ENCODE measurements around the gene XRCC4. TPM values are rescaled to one million over a fixed set of nuclear protein-coding genes. Genes with fewer than 3 reads are reported as not detected.

Gene XRCC4
- total RNA-seq, 1 donor from 2014 or later = 15.5 TPM

DNA sequence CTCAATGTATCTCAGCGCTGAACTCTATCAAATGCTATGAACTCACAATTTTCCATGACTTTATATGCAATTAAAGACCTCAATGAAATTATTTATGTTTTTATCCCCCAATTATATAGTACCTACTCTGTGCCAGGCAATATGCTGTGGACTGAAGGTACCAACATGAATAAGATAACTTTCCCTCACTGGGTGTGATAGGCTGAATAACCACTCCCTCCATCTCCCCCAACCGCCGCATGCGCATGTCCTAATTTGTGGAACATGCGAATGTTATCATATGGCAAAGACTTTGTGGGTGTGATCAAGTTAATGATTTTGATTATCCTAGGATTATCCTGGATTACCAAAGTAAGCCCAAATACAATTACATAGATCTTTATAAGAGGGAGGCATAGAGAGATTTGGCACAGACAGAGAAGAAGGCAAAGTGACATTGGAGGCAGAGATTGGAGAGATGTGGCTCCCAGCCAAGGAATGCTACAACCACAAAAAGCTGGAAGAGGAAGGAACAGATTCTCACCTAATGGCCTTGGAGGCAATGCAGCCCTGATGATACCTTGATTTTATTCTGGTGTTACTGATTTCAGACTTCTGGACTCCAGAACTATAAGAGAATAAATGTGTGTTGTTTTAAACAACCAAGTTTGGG is 245.1 kb downstream of the XRCC4 start:
- DNase-seq (ENCODE audit: low read depth) = no peak
- Mint-ChIP-seq H3K9me3 (ENCODE audit: unreplicated experiment) (no peaks in the 10 kb centered on the region), H3K27ac (ENCODE audit: unreplicated experiment) (no peak overlapping the region), H3K36me3 (ENCODE audit: low read depth, unreplicated experiment) (no peaks in the 10 kb centered on the region), H3K4me1 (ENCODE audit: low read depth, unreplicated experiment) (peaks cover 6% of the 10 kb centered on the region), H3K4me3 (ENCODE audit: unreplicated experiment) (no peak overlapping the region), H3K27me3 (ENCODE audit: low read depth, unreplicated experiment) (no peaks in the 10 kb centered on the region)
- no peak overlapping the region for H3K27ac ChIP-seq (ENCODE audit: low read depth, low read length)
- no peak overlapping the region for H3K9ac ChIP-seq (ENCODE audit: low read length)
- H3K79me2 ChIP-seq (ENCODE audit: insufficient read depth, low read length) = no peaks in the 10 kb centered on the region
- no peaks in the 10 kb centered on the region for H3K27me3 ChIP-seq (ENCODE audit: insufficient read depth, low read length)
- H3K9me3 ChIP-seq (ENCODE audit: insufficient read depth, low read depth, low read length) = no peaks in the 10 kb centered on the region
- TF ChIP-seq, protein P1, sequence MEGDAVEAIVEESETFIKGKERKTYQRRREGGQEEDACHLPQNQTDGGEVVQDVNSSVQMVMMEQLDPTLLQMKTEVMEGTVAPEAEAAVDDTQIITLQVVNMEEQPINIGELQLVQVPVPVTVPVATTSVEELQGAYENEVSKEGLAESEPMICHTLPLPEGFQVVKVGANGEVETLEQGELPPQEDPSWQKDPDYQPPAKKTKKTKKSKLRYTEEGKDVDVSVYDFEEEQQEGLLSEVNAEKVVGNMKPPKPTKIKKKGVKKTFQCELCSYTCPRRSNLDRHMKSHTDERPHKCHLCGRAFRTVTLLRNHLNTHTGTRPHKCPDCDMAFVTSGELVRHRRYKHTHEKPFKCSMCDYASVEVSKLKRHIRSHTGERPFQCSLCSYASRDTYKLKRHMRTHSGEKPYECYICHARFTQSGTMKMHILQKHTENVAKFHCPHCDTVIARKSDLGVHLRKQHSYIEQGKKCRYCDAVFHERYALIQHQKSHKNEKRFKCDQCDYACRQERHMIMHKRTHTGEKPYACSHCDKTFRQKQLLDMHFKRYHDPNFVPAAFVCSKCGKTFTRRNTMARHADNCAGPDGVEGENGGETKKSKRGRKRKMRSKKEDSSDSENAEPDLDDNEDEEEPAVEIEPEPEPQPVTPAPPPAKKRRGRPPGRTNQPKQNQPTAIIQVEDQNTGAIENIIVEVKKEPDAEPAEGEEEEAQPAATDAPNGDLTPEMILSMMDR (IDR thresholded peaks at IDR 0.05; ENCODE audit: insufficient read depth, low read depth, low read length) = no peak
- TF ChIP-seq EZH2 (IDR thresholded peaks at IDR 0.05; ENCODE audit: insufficient read depth, low read length) = no peak
- no peak overlapping the region for H3K4me2 ChIP-seq (ENCODE audit: low read length)
- H3K4me3 ChIP-seq (ENCODE audit: insufficient read depth, low read depth, low read length) = no peak overlapping the region
- no peaks in the 10 kb centered on the region for H4K20me1 ChIP-seq (ENCODE audit: insufficient read depth, low read length)
- peak; percentile 34 for FAIRE-seq
- no peak overlapping the region for H2AFZ ChIP-seq (ENCODE audit: low read depth, low read length)
- no peaks in the 10 kb centered on the region for H3K36me3 ChIP-seq (ENCODE audit: insufficient read depth, low read length)
- no peaks in the 10 kb centered on the region for H3K4me1 ChIP-seq (ENCODE audit: insufficient read depth, low read length)

DNA sequence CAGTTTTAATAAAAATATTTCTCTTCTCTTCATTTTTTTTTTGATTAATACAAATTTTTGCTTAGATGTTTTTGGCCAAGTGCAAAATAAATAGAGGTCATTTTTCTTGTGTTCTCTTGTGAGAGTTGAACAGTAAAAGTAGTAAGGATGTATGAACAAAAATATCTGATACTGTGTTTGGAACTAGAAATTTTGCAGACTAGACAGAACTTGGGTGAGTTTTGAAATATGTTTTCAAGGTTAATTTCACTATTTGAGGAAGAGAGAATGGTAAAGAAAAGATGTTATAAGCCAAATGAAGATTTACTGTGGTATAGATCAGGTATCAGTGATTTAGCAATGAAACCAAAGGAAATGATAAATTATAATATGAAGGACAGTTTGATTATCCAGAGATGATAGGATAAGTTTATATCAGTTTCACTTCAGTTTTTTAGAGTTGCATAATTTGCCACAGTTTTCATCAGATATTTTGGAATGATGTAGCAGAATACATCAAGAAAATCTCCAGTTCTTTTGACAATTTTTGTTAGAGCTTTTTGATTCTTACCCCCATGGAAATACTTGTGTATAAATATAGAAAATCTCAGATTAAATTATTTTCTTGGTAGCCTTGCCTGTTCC is 246.3 kb downstream of the XRCC4 start:
- TF ChIP-seq, protein P1 (IDR thresholded peaks at IDR 0.05; ENCODE audit: insufficient read depth, low read depth, low read length) = no peak
- TF ChIP-seq EZH2 (IDR thresholded peaks at IDR 0.05; ENCODE audit: insufficient read depth, low read length) = no peak
- Histone ChIP-seq H2AFZ (ENCODE audit: low read depth, low read length) (no peak overlapping the region), H3K27ac (ENCODE audit: low read depth, low read length) (no peak overlapping the region), H3K79me2 (ENCODE audit: insufficient read depth, low read length) (no peaks in the 10 kb centered on the region), H3K9ac (ENCODE audit: low read length) (no peak overlapping the region), H3K36me3 (ENCODE audit: insufficient read depth, low read length) (no peaks in the 10 kb centered on the region), H3K4me3 (ENCODE audit: insufficient read depth, low read depth, low read length) (no peak overlapping the region), H3K4me1 (ENCODE audit: insufficient read depth, low read length) (no peaks in the 10 kb centered on the region), H4K20me1 (ENCODE audit: insufficient read depth, low read length) (no peaks in the 10 kb centered on the region), H3K9me3 (ENCODE audit: insufficient read depth, low read depth, low read length) (no peaks in the 10 kb centered on the region), H3K4me2 (ENCODE audit: low read length) (no peak overlapping the region), H3K27me3 (ENCODE audit: insufficient read depth, low read length) (no peaks in the 10 kb centered on the region)
- no peak for DNase-seq (ENCODE audit: low read depth)
- Mint-ChIP-seq H3K4me1 (ENCODE audit: low read depth, unreplicated experiment) (peaks cover 6% of the 10 kb centered on the region), H3K36me3 (ENCODE audit: low read depth, unreplicated experiment) (no peaks in the 10 kb centered on the region), H3K27me3 (ENCODE audit: low read depth, unreplicated experiment) (no peaks in the 10 kb centered on the region), H3K9me3 (ENCODE audit: unreplicated experiment) (no peaks in the 10 kb centered on the region), H3K27ac (ENCODE audit: unreplicated experiment) (no peak overlapping the region), H3K4me3 (ENCODE audit: unreplicated experiment) (no peak overlapping the region)
- FAIRE-seq = no peak

DNA sequence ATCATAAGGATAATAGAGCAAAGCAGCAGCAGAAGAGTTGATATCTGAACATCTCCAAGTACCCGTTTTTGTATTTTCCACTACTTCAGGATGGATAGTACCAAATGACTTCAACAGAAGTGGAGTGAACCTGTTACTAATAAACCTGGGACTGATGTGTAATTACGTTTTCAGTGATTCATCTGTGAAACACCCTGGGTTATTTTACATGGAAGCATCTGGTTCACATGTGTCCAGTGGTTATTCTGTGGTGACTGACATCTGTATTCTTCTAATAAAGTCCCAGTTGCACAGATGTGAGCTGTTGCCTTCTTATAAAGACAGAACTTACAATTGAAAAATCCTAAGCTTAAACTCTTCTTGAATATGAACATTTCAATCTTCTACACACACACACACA is 254.5 kb downstream of the XRCC4 start:
- peak; percentile 31 for DNase-seq (ENCODE audit: low read depth)
- Histone ChIP-seq H3K36me3 (ENCODE audit: insufficient read depth, low read length) (no peaks in the 10 kb centered on the region), H3K9ac (ENCODE audit: low read length) (no peak overlapping the region), H3K79me2 (ENCODE audit: insufficient read depth, low read length) (no peaks in the 10 kb centered on the region), H4K20me1 (ENCODE audit: insufficient read depth, low read length) (no peaks in the 10 kb centered on the region), H2AFZ (ENCODE audit: low read depth, low read length) (no peak overlapping the region), H3K4me3 (ENCODE audit: insufficient read depth, low read depth, low read length) (no peak overlapping the region), H3K4me1 (ENCODE audit: insufficient read depth, low read length) (no peaks in the 10 kb centered on the region), H3K27ac (ENCODE audit: low read depth, low read length) (no peak overlapping the region), H3K9me3 (ENCODE audit: insufficient read depth, low read depth, low read length) (no peaks in the 10 kb centered on the region), H3K27me3 (ENCODE audit: insufficient read depth, low read length) (no peaks in the 10 kb centered on the region), H3K4me2 (ENCODE audit: low read length) (no peak overlapping the region)
- H3K4me1 Mint-ChIP-seq (ENCODE audit: low read depth, unreplicated experiment) = no peaks in the 10 kb centered on the region
- no peak overlapping the region for H3K4me3 Mint-ChIP-seq (ENCODE audit: unreplicated experiment)
- TF ChIP-seq, protein P1 (IDR thresholded peaks at IDR 0.05; ENCODE audit: insufficient read depth, low read depth, low read length) = no peak
- TF ChIP-seq EZH2 (IDR thresholded peaks at IDR 0.05; ENCODE audit: insufficient read depth, low read length) = no peak
- no peaks in the 10 kb centered on the region for H3K27me3 Mint-ChIP-seq (ENCODE audit: low read depth, unreplicated experiment)
- no peaks in the 10 kb centered on the region for H3K9me3 Mint-ChIP-seq (ENCODE audit: unreplicated experiment)
- no peak for FAIRE-seq
- H3K36me3 Mint-ChIP-seq (ENCODE audit: low read depth, unreplicated experiment) = no peaks in the 10 kb centered on the region
- no peak overlapping the region for H3K27ac Mint-ChIP-seq (ENCODE audit: unreplicated experiment)

Measured in astrocyte (in vitro differentiated cells and primary cell).